GM23338 (cell line): ENCODE results near the gene IFT43. TPM values are rescaled to one million over a fixed set of nuclear protein-coding genes. Genes with fewer than 3 reads are reported as not detected.

Source experiments
- ATAC-seq: fragments of 200-7000 bp; cut with Tn5 transposase; 3 replicates; pipeline ENCODE4 v1.9.1; 2020
- DNase-seq: peaks from one replicate; pipeline ENCODE4 v3.0.0-alpha.2; 2015; ENCODE audit warnings: low spot score
- H2AFZ ChIP-seq: fragments of 200-600 bp; sonication (generic); 2 replicates; pipeline ENCODE4 v1.8.0; 2016; ENCODE audit warnings: antibody characterized with exemption, mild to moderate bottlenecking, moderate library complexity
- H3F3A ChIP-seq: fragments of 200-600 bp; sonication (generic); replicated peaks from 2 replicates; pipeline ENCODE4 v1.8.0; 2017; ENCODE audit warnings: antibody characterized with exemption, mixed run types, low read depth
- H3K27ac ChIP-seq: fragments of 200-600 bp; sonication (generic); 2 replicates; pipeline ENCODE4 v1.6.1; 2016; ENCODE audit warnings: low read depth
- H3K27me3 ChIP-seq: fragments of 200-600 bp; sonication (generic); 2 replicates; pipeline ENCODE4 v1.8.0; 2016; ENCODE audit warnings: mild to moderate bottlenecking, mixed run types, moderate library complexity; ENCODE audit not compliant: insufficient read depth
- H3K36me3 ChIP-seq: fragments of 200-600 bp; sonication (generic); 2 replicates; pipeline ENCODE4 v1.8.0; 2016; ENCODE audit warnings: mild to moderate bottlenecking; ENCODE audit not compliant: insufficient read depth
- H3K4me1 ChIP-seq: fragments of 200-600 bp; sonication (generic); 2 replicates; pipeline ENCODE4 v1.8.0; 2016; ENCODE audit warnings: mild to moderate bottlenecking, moderate library complexity; ENCODE audit not compliant: insufficient read depth
- H3K4me2 ChIP-seq: fragments of 200-600 bp; sonication (generic); 2 replicates; pipeline ENCODE4 v1.7.1; 2017; ENCODE audit warnings: mixed run types
- H3K4me3 ChIP-seq: fragments of 200-600 bp; sonication (generic); 2 replicates; pipeline ENCODE4 v1.6.1; 2016; ENCODE audit warnings: mixed run types
- H3K79me2 ChIP-seq: fragments of 200-600 bp; sonication (generic); replicated peaks from 2 replicates; pipeline ENCODE4 v1.8.0; 2017; ENCODE audit warnings: mild to moderate bottlenecking; ENCODE audit not compliant: insufficient read depth
- H3K9me2 ChIP-seq: fragments of 200-600 bp; sonication (generic); 2 replicates; pipeline ENCODE4 v1.8.0; 2017; ENCODE audit not compliant: insufficient read depth
- H4K20me1 ChIP-seq: fragments of 200-600 bp; sonication (generic); replicated peaks from 2 replicates; pipeline ENCODE4 v1.8.0; 2017; ENCODE audit warnings: mild to moderate bottlenecking; ENCODE audit not compliant: insufficient read depth
- H3K27ac Mint-ChIP-seq: 2 replicates; pipeline ENCODE4 v1.8.0; 2020; ENCODE audit warnings: inconsistent platforms, mild to moderate bottlenecking, moderate library complexity, mixed read lengths
- H3K27me3 Mint-ChIP-seq: 3 replicates; pipeline ENCODE4 v1.8.0; 2022; ENCODE audit warnings: low read depth, mild to moderate bottlenecking, moderate library complexity, mixed read lengths, inconsistent platforms; ENCODE audit not compliant: insufficient read depth, poor library complexity
- H3K36me3 Mint-ChIP-seq: 3 replicates; pipeline ENCODE4 v1.8.0; 2021; ENCODE audit warnings: low read depth, mild to moderate bottlenecking, inconsistent platforms, moderate library complexity, mixed read lengths
- H3K4me1 Mint-ChIP-seq: 3 replicates; pipeline ENCODE4 v1.8.0; 2020; ENCODE audit warnings: mild to moderate bottlenecking, inconsistent platforms, mixed read lengths
- H3K4me3 Mint-ChIP-seq: 3 replicates; pipeline ENCODE4 v1.8.0; 2021; ENCODE audit warnings: moderate library complexity, mild to moderate bottlenecking, inconsistent platforms, mixed read lengths
- H3K9me3 Mint-ChIP-seq: 3 replicates; pipeline ENCODE4 v1.8.0; 2020; ENCODE audit warnings: moderate library complexity, mild to moderate bottlenecking, inconsistent platforms, mixed read lengths
- EZH2 ChIP-seq: fragments of 200-600 bp; sonication (generic); IDR thresholded peaks from one replicate; pipeline ENCODE4 v1.8.0; 2017; ENCODE audit warnings: antibody characterized with exemption, mild to moderate bottlenecking, low read depth; ENCODE audit not compliant: unreplicated experiment
- POLR2AphosphoS5 ChIP-seq: IDR thresholded peaks from 2 replicates; pipeline ENCODE4 v1.6.1; 2016; ENCODE audit warnings: antibody characterized with exemption, low read depth
- ZNF114 ChIP-seq: fragments of 250-450 bp; sonication (Bioruptor Pico); IDR thresholded peaks from 2 replicates; pipeline ENCODE4 v1.5.0; 2020; ENCODE audit warnings: mild to moderate bottlenecking, moderate library complexity
- ZNF331 ChIP-seq: fragments of 250-450 bp; sonication (Bioruptor Pico); IDR thresholded peaks from 2 replicates; pipeline ENCODE4 v1.5.0; 2020; ENCODE audit warnings: low read depth, mild to moderate bottlenecking, moderate library complexity
- polyA plus RNA-seq: library from polyadenylated mRNA; unstranded; fragments of >200 nt; fragmentation: Nextera tagmentation; extraction: Ambion mirVana; gene quantifications from 2 replicates; pipeline ENCODE4 v1.2.1, GENCODE V29; 2016
- total RNA-seq: library from RNA; depleted of rRNA; stranded (reverse); fragments of >200 nt; shearing (Covaris generic); gene quantifications from 2 replicates; pipeline ENCODE4 v1.2.3, GENCODE V29; 2014
- TF ChIP-seq, protein P1 (sequence below): fragments of 250-450 bp; sonication (Bioruptor Pico); IDR thresholded peaks from 2 replicates; pipeline ENCODE4 v1.5.0; 2020; ENCODE audit warnings: mild to moderate bottlenecking, moderate library complexity
- TF ChIP-seq, protein P2 (sequence below), 2 experiments: fragments of 200-600 bp in 1 of 2; sonication (generic) in 1 of 2; conservative IDR thresholded peaks; 2 replicates each; pipeline versions ENCODE4 v1.5.1 to v1.6.1; 2016 to 2017; ENCODE audit warnings: antibody characterized with exemption in 2 of 2, low read depth in 2 of 2, mild to moderate bottlenecking in 2 of 2, moderate library complexity in 1 of 2

IFT43 gene
- total and polyA plus RNA-seq, 2 experiments from 2014 or later: 21.5 to 43.1 TPM

DNA sequence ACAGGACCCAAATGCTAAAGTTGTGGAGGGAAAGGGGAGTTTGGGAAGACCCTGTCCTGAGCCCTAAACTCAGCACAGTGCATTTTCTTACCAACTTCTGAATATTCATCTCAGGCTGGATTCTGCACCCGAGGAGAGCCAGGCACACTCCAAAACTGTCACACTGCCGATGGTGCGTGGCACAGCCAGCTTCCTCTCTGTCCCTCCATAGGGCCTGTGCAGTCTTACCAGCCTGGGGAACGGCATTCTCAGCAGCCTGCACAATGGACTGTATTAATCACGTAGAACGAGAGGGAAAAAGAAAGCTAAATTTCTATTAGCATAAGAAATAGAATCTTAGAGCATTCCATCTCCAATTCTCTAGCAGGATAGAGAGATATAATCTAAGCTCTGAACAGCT is 94.9 kb downstream of the IFT43 start:
- Mint-ChIP-seq H3K27me3 (peaks cover 11% of the 10 kb centered on the region), H3K27ac (no peak overlapping the region), H3K9me3 (no peaks in the 10 kb centered on the region), H3K36me3 (peaks cover 4% of the 10 kb centered on the region; the same call in 1 of the 3 replicates), H3K4me3 (no peak overlapping the region), H3K4me1 (peaks cover 33% of the 10 kb centered on the region)
- H3K27ac ChIP-seq: no peak overlapping the region
- no peak for ATAC-seq
- no peaks in the 10 kb centered on the region; the same call in 1 of the 2 replicates for H4K20me1 ChIP-seq
- peaks cover 8% of the 10 kb centered on the region; the same call in 1 of the 2 replicates for H3K9me2 ChIP-seq
- 0 out of 2 replicates have a peak, but pooled peaks cover 3% of the 10 kb centered on the region for H3F3A ChIP-seq
- H3K79me2 ChIP-seq: no peaks in the 10 kb centered on the region
- H3K36me3 ChIP-seq: no peaks in the 10 kb centered on the region
- H3K4me3 ChIP-seq: no peak overlapping the region
- TF ChIP-seq, protein P1, sequence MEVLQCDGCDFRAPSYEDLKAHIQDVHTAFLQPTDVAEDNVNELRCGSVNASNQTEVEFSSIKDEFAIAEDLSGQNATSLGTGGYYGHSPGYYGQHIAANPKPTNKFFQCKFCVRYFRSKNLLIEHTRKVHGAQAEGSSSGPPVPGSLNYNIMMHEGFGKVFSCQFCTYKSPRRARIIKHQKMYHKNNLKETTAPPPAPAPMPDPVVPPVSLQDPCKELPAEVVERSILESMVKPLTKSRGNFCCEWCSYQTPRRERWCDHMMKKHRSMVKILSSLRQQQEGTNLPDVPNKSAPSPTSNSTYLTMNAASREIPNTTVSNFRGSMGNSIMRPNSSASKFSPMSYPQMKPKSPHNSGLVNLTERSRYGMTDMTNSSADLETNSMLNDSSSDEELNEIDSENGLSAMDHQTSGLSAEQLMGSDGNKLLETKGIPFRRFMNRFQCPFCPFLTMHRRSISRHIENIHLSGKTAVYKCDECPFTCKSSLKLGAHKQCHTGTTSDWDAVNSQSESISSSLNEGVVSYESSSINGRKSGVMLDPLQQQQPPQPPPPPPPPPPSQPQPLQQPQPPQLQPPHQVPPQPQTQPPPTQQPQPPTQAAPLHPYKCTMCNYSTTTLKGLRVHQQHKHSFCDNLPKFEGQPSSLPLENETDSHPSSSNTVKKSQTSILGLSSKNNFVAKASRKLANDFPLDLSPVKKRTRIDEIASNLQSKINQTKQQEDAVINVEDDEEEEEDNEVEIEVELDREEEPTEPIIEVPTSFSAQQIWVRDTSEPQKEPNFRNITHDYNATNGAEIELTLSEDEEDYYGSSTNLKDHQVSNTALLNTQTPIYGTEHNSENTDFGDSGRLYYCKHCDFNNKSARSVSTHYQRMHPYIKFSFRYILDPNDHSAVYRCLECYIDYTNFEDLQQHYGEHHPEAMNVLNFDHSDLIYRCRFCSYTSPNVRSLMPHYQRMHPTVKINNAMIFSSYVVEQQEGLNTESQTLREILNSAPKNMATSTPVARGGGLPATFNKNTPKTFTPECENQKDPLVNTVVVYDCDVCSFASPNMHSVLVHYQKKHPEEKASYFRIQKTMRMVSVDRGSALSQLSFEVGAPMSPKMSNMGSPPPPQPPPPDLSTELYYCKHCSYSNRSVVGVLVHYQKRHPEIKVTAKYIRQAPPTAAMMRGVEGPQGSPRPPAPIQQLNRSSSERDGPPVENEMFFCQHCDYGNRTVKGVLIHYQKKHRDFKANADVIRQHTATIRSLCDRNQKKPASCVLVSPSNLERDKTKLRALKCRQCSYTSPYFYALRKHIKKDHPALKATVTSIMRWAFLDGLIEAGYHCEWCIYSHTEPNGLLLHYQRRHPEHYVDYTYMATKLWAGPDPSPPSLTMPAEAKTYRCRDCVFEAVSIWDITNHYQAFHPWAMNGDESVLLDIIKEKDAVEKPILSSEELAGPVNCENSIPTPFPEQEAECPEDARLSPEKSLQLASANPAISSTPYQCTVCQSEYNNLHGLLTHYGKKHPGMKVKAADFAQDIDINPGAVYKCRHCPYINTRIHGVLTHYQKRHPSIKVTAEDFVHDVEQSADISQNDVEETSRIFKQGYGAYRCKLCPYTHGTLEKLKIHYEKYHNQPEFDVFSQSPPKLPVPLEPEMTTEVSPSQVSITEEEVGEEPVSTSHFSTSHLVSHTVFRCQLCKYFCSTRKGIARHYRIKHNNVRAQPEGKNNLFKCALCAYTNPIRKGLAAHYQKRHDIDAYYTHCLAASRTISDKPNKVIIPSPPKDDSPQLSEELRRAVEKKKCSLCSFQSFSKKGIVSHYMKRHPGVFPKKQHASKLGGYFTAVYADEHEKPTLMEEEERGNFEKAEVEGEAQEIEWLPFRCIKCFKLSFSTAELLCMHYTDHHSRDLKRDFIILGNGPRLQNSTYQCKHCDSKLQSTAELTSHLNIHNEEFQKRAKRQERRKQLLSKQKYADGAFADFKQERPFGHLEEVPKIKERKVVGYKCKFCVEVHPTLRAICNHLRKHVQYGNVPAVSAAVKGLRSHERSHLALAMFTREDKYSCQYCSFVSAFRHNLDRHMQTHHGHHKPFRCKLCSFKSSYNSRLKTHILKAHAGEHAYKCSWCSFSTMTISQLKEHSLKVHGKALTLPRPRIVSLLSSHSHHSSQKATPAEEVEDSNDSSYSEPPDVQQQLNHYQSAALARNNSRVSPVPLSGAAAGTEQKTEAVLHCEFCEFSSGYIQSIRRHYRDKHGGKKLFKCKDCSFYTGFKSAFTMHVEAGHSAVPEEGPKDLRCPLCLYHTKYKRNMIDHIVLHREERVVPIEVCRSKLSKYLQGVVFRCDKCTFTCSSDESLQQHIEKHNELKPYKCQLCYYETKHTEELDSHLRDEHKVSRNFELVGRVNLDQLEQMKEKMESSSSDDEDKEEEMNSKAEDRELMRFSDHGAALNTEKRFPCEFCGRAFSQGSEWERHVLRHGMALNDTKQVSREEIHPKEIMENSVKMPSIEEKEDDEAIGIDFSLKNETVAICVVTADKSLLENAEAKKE: no peak
- H3K4me2 ChIP-seq: no peak overlapping the region
- no peaks in the 10 kb centered on the region for H3K27me3 ChIP-seq
- no peak for DNase-seq
- peaks cover 22% of the 10 kb centered on the region for H3K4me1 ChIP-seq
- H2AFZ ChIP-seq: no peak overlapping the region

DNA sequence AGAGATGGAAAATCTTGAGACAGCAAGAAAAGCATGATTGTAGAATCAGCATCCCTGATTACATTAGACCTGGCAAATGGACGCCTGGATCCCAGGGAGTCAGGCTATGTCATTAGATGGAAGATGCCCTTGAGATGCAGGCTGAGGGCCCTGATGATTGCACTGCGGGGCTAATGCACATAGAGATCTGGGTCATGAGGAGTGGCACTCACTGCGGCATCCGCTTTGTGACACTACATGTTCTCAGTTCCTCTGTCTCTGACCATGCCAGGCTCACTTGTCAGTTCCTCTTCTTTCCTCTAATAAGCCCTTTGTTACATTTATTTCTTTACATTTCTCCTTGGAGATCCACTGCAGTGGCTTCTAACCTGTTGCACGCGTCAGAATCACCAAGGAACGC is 96.1 kb downstream of the IFT43 start:
- Mint-ChIP-seq H3K4me1 (peaks cover 27% of the 10 kb centered on the region), H3K27ac (no peak overlapping the region), H3K9me3 (no peaks in the 10 kb centered on the region), H3K4me3 (no peak overlapping the region), H3K27me3 (peaks cover 11% of the 10 kb centered on the region), H3K36me3 (peaks cover 4% of the 10 kb centered on the region; the same call in 1 of the 3 replicates)
- Histone ChIP-seq H3F3A (0 out of 2 replicates have a peak, but pooled peaks cover 3% of the 10 kb centered on the region), H4K20me1 (no peaks in the 10 kb centered on the region; the same call in 1 of the 2 replicates), H3K27ac (no peak overlapping the region), H3K36me3 (no peaks in the 10 kb centered on the region), H3K9me2 (peaks cover 8% of the 10 kb centered on the region; the same call in 1 of the 2 replicates), H2AFZ (no peak overlapping the region), H3K4me2 (no peak overlapping the region), H3K79me2 (no peaks in the 10 kb centered on the region), H3K4me1 (peaks cover 15% of the 10 kb centered on the region), H3K4me3 (no peak overlapping the region), H3K27me3 (no peaks in the 10 kb centered on the region)
- DNase-seq (no peak), ATAC-seq (no peak)
- TF ChIP-seq ZNF114 (CRISPR knock-in tag) (no peak), EZH2 (no peak), POLR2AphosphoS5 (no peak), ZNF331 (CRISPR knock-in tag) (no peak)
- TF ChIP-seq, protein P2, sequence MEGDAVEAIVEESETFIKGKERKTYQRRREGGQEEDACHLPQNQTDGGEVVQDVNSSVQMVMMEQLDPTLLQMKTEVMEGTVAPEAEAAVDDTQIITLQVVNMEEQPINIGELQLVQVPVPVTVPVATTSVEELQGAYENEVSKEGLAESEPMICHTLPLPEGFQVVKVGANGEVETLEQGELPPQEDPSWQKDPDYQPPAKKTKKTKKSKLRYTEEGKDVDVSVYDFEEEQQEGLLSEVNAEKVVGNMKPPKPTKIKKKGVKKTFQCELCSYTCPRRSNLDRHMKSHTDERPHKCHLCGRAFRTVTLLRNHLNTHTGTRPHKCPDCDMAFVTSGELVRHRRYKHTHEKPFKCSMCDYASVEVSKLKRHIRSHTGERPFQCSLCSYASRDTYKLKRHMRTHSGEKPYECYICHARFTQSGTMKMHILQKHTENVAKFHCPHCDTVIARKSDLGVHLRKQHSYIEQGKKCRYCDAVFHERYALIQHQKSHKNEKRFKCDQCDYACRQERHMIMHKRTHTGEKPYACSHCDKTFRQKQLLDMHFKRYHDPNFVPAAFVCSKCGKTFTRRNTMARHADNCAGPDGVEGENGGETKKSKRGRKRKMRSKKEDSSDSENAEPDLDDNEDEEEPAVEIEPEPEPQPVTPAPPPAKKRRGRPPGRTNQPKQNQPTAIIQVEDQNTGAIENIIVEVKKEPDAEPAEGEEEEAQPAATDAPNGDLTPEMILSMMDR (conservative IDR thresholded peaks at IDR 0.05; ENCODE audit: low read depth in 2 of 2): no peak
